SK-N-SH treated with all-trans-retinoic acid at 6 μM for 48 hours (cell line): ENCODE data around the gene LPXN.

Experiments
- ATAC-seq: fragments of 200-7000 bp; cut with Tn5 transposase; 3 replicates; pipeline ENCODE4 v1.9.1; 2020; ENCODE audit warnings: mild to moderate bottlenecking, moderate library complexity
- ARNTL ChIP-seq: fragments of 450-650 bp; formaldehyde crosslinking; IDR thresholded peaks from 2 replicates; pipeline ENCODE4 v1.5.0; 2020; ENCODE audit warnings: low read depth, mild to moderate bottlenecking, moderate library complexity, borderline replicate concordance
- BACH2 ChIP-seq: fragments of 250-450 bp; sonication (Bioruptor Pico); IDR thresholded peaks from 2 replicates; pipeline ENCODE4 v1.9.0; 2021; ENCODE audit warnings: mild to moderate bottlenecking, borderline replicate concordance
- CREB5 ChIP-seq: fragments of 250-450 bp; sonication (Bioruptor Pico); IDR thresholded peaks from 2 replicates; pipeline ENCODE4 v1.5.1; 2020; ENCODE audit warnings: low read depth, mild to moderate bottlenecking, moderate library complexity
- CSDC2 ChIP-seq: fragments of 250-450 bp; sonication (Bioruptor Pico); IDR thresholded peaks from 2 replicates; pipeline ENCODE4 v1.5.0; 2020; ENCODE audit warnings: mild to moderate bottlenecking, moderate library complexity
- ESRRG ChIP-seq: fragments of 250-450 bp; sonication (Bioruptor Pico); IDR thresholded peaks from 2 replicates; pipeline ENCODE4 v1.6.1; 2021; ENCODE audit warnings: mild to moderate bottlenecking
- GLIS3 ChIP-seq: fragments of 250-450 bp; sonication (Bioruptor Pico); IDR thresholded peaks from 2 replicates; pipeline ENCODE4 v1.5.0; 2020; ENCODE audit warnings: mild to moderate bottlenecking, moderate library complexity
- ISL1 ChIP-seq: fragments of 250-450 bp; sonication (Bioruptor Pico); IDR thresholded peaks from 2 replicates; pipeline ENCODE4 v2.1.2; 2022; ENCODE audit warnings: mild to moderate bottlenecking, moderate library complexity
- OSR1 ChIP-seq: fragments of 250-450 bp; sonication (Bioruptor Pico); IDR thresholded peaks from 2 replicates; pipeline ENCODE4 v1.8.0; 2022; ENCODE audit warnings: moderate library complexity, mild to moderate bottlenecking, inconsistent platforms
- PATZ1 ChIP-seq: fragments of 250-450 bp; sonication (Bioruptor Pico); IDR thresholded peaks from 2 replicates; pipeline ENCODE4 v1.8.0; 2020; ENCODE audit warnings: mild to moderate bottlenecking, moderate library complexity, borderline replicate concordance
- PPARA ChIP-seq: fragments of 250-450 bp; sonication (Bioruptor Pico); IDR thresholded peaks from 2 replicates; pipeline ENCODE4 v1.5.0; 2020; ENCODE audit warnings: mild to moderate bottlenecking, borderline replicate concordance
- RARB ChIP-seq: fragments of 250-450 bp; sonication (Bioruptor Pico); IDR thresholded peaks from 2 replicates; pipeline ENCODE4 v1.8.0; 2021; ENCODE audit warnings: mild to moderate bottlenecking, moderate library complexity
- SNAI2 ChIP-seq: fragments of 250-450 bp; sonication (Bioruptor Pico); IDR thresholded peaks from 2 replicates; pipeline ENCODE4 v1.5.0; 2020; ENCODE audit warnings: mild to moderate bottlenecking, moderate library complexity
- TCF4 ChIP-seq: fragments of 250-450 bp; sonication (Bioruptor Pico); IDR thresholded peaks from 2 replicates; pipeline ENCODE4 v1.8.0; 2021; ENCODE audit warnings: mild to moderate bottlenecking, moderate library complexity, borderline replicate concordance
- TOX ChIP-seq: fragments of 250-450 bp; sonication (Bioruptor Pico); IDR thresholded peaks from 2 replicates; pipeline ENCODE4 v1.8.0; 2021; ENCODE audit warnings: mild to moderate bottlenecking, moderate library complexity, borderline replicate concordance
- ZC3H10 ChIP-seq: fragments of 250-450 bp; sonication (Bioruptor Pico); IDR thresholded peaks from 2 replicates; pipeline ENCODE4 v1.5.1; 2021; ENCODE audit warnings: mild to moderate bottlenecking, moderate library complexity
- ZFP3 ChIP-seq: fragments of 250-450 bp; sonication (Bioruptor Pico); IDR thresholded peaks from 2 replicates; pipeline ENCODE4 v1.5.0; 2020; ENCODE audit warnings: mild to moderate bottlenecking, moderate library complexity
- ZNF70 ChIP-seq: fragments of 450-650 bp; formaldehyde crosslinking; IDR thresholded peaks from 2 replicates; pipeline ENCODE4 v1.5.0; 2020; ENCODE audit warnings: mild to moderate bottlenecking, moderate library complexity
- ZNF8 ChIP-seq: fragments of 450-650 bp; formaldehyde crosslinking; IDR thresholded peaks from 2 replicates; pipeline ENCODE4 v1.5.0; 2020; ENCODE audit warnings: mild to moderate bottlenecking, moderate library complexity
- TF ChIP-seq, protein P1 (sequence below): fragments of 250-450 bp; sonication (Bioruptor Pico); IDR thresholded peaks from 2 replicates; pipeline ENCODE4 v1.5.0; 2020; ENCODE audit warnings: mild to moderate bottlenecking, moderate library complexity
- TF ChIP-seq, protein P2 (sequence below): fragments of 250-450 bp; sonication (Bioruptor Pico); IDR thresholded peaks from 2 replicates; pipeline ENCODE4 v1.5.1; 2021; ENCODE audit warnings: mild to moderate bottlenecking, moderate library complexity
- TF ChIP-seq, protein P3 (sequence below): fragments of 250-450 bp; sonication (Bioruptor Pico); IDR thresholded peaks from 2 replicates; pipeline ENCODE4 v1.8.0; 2021; ENCODE audit warnings: low read depth, mild to moderate bottlenecking, moderate library complexity, borderline replicate concordance

The LPXN gene

DNA sequence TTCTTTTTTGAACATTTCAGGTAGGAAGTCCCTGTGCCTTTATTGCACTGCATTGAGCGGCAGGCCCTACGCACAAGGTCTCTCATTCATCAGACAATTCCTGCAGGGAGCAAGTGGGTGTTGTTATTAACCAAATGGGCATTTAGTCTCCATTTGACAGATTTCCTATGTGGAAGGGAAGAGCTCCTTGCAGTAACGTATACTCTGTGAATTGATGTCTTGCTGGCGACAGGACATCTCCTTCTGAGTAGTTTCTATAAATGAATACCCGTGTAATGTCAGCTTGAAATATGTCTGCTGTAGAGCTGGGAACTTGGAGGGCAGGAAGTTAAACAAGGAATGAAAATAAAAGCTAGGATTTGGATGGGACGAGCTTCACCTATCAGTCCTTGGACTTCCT is 71.4 kb downstream of the LPXN start (continued):
- TF ChIP-seq ARNTL (CRISPR knock-in tag) (no peak), ZC3H10 (CRISPR knock-in tag) (no peak), GLIS3 (CRISPR knock-in tag) (no peak)
- TF ChIP-seq, all 23 proteins: peak for 0

DNA sequence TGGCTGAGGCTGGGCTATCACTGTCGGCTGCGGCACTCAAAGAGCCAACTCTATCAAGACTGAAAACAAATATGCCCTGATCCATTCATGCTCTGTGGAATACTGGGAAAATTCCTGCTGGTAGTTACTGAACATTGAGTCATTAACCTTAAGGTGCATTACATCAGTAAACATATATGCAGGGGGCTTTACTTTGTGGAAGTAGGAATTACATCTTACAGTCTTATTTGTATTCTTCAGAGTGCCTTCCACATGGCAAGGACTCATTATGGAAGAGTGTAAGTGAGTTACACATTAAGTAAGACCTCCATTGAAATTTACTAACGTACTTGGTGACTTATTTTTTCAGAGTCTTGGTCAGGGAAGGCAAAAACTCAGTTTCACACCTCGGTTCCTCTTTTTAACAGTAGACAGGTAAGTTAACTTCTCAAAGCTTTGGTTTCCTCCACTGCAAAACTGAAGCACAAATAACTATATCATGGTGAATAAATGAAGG is 72.2 kb downstream of the LPXN start:
- ATAC-seq = no peak
- TF ChIP-seq BACH2 = no peak
- TF ChIP-seq, protein P1, sequence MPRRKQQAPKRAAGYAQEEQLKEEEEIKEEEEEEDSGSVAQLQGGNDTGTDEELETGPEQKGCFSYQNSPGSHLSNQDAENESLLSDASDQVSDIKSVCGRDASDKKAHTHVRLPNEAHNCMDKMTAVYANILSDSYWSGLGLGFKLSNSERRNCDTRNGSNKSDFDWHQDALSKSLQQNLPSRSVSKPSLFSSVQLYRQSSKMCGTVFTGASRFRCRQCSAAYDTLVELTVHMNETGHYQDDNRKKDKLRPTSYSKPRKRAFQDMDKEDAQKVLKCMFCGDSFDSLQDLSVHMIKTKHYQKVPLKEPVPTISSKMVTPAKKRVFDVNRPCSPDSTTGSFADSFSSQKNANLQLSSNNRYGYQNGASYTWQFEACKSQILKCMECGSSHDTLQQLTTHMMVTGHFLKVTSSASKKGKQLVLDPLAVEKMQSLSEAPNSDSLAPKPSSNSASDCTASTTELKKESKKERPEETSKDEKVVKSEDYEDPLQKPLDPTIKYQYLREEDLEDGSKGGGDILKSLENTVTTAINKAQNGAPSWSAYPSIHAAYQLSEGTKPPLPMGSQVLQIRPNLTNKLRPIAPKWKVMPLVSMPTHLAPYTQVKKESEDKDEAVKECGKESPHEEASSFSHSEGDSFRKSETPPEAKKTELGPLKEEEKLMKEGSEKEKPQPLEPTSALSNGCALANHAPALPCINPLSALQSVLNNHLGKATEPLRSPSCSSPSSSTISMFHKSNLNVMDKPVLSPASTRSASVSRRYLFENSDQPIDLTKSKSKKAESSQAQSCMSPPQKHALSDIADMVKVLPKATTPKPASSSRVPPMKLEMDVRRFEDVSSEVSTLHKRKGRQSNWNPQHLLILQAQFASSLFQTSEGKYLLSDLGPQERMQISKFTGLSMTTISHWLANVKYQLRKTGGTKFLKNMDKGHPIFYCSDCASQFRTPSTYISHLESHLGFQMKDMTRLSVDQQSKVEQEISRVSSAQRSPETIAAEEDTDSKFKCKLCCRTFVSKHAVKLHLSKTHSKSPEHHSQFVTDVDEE (CRISPR knock-in tag) = no peak
- no peak for TF ChIP-seq ZFP3 (CRISPR knock-in tag)
- TF ChIP-seq, protein P2, sequence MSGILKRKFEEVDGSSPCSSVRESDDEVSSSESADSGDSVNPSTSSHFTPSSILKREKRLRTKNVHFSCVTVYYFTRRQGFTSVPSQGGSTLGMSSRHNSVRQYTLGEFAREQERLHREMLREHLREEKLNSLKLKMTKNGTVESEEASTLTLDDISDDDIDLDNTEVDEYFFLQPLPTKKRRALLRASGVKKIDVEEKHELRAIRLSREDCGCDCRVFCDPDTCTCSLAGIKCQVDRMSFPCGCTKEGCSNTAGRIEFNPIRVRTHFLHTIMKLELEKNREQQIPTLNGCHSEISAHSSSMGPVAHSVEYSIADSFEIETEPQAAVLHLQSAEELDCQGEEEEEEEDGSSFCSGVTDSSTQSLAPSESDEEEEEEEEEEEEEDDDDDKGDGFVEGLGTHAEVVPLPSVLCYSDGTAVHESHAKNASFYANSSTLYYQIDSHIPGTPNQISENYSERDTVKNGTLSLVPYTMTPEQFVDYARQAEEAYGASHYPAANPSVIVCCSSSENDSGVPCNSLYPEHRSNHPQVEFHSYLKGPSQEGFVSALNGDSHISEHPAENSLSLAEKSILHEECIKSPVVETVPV (CRISPR knock-in tag) = no peak
- TF ChIP-seq ISL1 = no peak
- no peak for TF ChIP-seq RARB (CRISPR knock-in tag)
- TF ChIP-seq ARNTL (CRISPR knock-in tag) = no peak
- TF ChIP-seq, protein P3, sequence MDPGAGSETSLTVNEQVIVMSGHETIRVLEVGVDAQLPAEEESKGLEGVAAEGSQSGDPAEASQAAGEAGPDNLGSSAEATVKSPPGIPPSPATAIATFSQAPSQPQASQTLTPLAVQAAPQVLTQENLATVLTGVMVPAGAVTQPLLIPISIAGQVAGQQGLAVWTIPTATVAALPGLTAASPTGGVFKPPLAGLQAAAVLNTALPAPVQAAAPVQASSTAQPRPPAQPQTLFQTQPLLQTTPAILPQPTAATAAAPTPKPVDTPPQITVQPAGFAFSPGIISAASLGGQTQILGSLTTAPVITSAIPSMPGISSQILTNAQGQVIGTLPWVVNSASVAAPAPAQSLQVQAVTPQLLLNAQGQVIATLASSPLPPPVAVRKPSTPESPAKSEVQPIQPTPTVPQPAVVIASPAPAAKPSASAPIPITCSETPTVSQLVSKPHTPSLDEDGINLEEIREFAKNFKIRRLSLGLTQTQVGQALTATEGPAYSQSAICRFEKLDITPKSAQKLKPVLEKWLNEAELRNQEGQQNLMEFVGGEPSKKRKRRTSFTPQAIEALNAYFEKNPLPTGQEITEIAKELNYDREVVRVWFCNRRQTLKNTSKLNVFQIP = no peak
- no peak for TF ChIP-seq PATZ1 (CRISPR knock-in tag)
- TF ChIP-seq TCF4 (CRISPR knock-in tag) = no peak
- no peak for TF ChIP-seq CREB5 (CRISPR knock-in tag)
- TF ChIP-seq ZNF70 (CRISPR knock-in tag) = no peak
- TF ChIP-seq PPARA (CRISPR knock-in tag) = no peak
- no peak for TF ChIP-seq CSDC2 (CRISPR knock-in tag)
- TF ChIP-seq TOX (CRISPR knock-in tag) = no peak
- TF ChIP-seq, all 23 proteins: peak for 0

DNA sequence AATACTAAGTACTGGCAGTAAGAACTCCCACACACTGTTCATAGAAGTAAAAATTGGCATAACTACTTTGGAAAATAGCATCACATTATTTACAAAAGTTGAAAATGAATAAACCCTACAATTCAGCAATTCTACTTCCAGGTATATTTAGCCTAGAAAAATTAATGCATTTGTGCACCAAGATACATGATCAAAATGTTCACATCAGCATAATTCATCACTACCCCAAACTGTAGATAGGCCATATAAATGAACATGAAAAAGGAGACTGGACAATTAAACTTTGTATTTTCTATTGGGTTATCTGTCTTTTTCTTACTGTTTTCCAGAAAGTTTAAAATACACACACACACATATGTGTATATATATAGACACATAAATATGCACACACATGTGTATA is 73.7 kb downstream of the LPXN start:
- TF ChIP-seq CREB5 (CRISPR knock-in tag) (no peak), OSR1 (no peak), PATZ1 (CRISPR knock-in tag) (no peak), SNAI2 (no peak), ZFP3 (CRISPR knock-in tag) (no peak), ZNF8 (CRISPR knock-in tag) (no peak), ESRRG (CRISPR knock-in tag) (no peak)
- TF ChIP-seq, protein P1 (CRISPR knock-in tag) = no peak
- TF ChIP-seq, all 23 proteins: peak for 0
- no peak for ATAC-seq
